GM21423 (cell line): ENCODE results near the gene COL13A1.

Experiments used
- ATAC-seq: cut with Tn5 transposase; IDR thresholded peaks from one replicate; pipeline ENCODE4 v1.9.1; 2021; ENCODE audit warnings: mild to moderate bottlenecking, moderate library complexity; ENCODE audit not compliant: unreplicated experiment

The COL13A1 gene

DNA sequence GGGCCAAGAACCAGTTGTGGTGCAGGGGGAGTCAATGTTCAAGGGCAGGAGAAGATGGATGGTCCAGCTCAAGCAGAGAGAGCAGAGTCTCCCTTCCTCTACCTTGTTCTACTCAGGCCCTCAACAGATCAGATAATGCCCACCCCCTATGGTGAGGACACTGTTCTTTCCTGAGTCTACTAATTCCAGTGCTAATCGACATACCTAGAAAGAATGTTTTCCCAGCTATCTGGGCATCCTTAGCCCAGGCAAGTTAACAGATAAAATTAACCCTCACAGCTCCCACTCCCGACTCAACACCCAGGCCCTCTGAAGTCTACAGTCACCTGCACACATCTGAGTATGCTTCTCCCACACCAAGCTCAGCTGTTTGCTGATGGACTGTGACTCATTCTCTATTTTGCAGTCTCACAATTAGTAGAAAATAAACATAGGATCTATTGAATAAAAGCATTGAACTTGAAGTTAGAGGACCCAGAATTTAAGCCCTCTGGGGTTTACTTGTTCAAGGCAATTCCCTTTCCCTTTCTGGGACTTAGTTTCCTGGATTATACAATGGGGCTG lies 17.1 kb downstream of the COL13A1 start:
- no peak for ATAC-seq

GRCh38 chr10:69819716-69820506 lies 18.2 kb downstream of the COL13A1 start:
- no peak for ATAC-seq

DNA sequence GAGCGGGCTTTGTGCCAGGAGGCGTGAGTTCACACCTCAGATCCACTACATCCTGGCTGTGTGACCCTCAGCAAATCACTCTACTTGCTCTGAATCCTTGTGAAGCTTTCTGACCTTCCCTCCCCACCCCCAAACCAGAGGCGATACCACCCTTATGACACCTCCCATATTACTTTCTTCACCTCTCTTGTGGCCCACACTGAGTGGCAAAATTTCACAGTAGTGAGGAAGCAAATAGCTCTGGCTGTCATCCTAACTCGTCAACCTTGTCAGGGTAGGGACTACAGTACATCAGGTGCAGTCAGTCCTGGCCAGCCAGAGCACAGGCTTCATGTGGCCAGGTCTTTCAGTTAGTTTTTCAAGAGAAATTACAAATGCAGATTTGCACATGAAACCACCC lies 19.1 kb downstream of the COL13A1 start:
- no peak for ATAC-seq

DNA sequence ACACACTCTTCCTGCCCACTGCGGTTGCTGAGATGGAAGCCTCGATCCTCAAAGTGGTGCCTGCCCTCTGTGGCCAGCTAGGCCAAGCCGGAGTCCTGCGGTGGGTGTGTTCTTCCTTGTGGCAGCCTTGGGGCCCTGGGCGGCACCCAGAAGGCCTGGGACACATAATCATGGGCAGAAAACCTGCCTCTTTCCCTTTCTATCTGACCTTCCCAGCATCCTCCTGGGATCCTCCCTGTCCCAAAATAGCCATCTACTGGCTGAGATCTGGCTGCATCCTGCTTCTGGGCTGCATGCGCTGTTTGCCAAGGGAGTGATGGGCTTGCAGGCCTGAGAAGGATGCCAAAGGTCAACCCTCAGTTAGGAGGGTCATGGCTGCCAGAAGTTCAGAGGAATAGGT lies 23.9 kb downstream of the COL13A1 start:
- ATAC-seq: no peak

DNA sequence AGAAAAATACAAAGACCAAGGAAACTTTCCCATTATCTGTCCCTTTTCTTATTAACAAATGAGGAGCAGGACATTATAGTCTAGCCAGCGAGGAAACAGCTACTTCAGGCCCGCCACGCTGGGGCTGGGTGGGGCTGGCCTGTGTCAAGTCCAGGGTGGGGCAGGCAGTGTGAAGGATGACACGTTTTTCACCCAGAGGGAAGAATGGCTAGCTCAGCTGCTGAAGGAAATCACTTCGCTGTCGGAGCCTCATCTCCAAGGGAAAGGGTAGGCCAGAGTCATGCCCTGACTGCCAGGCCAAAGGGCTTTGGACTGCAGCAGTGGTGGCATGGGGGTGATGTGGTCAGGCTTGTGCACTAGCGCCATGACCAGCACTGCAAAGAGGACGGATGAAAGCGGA lies 24.4 kb downstream of the COL13A1 start:
- ATAC-seq: no peak

- ATAC-seq: no peak
Observed at GRCh38 chr10:69826789-69827554, 25.3 kb downstream of the COL13A1 start.

GRCh38 chr10:69828144-69828870 lies 26.6 kb downstream of the COL13A1 start:
- ATAC-seq: no peak

DNA sequence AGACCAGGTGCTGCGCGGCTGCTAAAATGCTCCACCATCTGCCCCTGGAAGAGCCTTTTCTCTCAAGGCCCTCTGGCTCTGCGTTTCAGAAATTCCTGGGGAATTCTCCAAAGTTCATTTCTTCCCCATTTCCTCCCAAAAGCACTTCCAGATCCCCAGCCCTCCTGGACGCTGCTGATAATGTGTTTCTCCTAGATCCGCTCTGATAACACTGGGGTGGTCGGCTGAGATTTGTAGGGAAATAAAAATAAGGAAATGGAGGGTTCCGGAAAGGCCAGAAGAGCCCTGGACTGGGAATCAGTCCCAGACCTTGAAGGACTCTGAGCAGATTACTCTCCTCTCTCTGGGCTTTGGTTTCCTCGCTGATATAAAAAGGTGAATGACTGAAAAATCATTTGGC lies 28.1 kb downstream of the COL13A1 start:
- ATAC-seq: no peak

DNA sequence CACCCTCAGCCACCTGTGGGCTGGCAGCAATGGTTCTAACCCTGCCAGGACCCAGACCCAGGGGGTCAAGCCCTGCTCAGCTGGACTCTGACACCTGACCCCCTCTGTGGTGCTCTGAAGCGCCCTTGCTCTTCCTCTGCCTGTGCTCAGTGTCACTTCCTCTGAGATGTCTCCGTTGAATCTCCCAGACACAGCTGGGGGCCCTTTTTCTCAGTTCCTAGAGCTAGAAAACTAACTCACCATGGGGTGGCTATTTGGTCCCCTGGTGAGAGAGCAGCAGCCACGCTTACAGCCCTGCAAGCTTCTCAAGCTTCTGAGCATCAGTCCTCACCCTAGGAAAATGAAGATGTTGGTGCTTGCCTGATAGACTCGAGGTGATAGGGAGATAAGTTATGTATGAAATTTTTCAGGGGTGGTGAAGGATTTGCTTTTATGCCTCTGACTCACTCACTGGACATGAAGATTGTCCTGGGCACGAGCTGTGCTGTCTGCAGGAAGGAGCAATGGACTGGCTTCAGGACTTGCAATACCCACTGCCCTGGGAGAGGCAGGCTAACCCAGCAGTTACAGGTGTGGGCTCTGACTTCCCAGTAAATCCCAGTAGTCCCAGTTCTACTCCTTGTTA lies 29.6 kb downstream of the COL13A1 start:
- ATAC-seq: no peak

DNA sequence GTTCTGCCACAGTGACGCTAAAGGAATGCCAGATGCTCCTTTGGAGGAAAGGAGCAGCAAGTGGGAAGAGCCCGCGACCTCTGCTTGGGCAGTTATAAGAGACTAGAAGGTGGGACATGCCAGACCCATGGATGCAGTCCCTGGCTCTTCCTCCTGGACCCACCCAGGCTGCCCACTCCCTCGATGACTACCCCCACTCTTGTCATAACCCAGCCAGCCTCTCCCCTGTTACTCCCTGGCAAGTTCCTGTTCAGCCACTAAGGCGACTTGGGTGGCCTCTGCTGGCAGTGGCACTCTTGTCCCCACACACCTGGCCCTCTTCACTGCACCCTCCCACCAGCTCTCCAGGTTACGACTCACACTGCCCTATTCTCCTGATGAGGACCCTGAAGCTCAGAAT lies 33.5 kb downstream of the COL13A1 start:
- ATAC-seq: no peak

GRCh38 chr10:69835875-69836730 lies 34.4 kb downstream of the COL13A1 start:
- ATAC-seq: no peak

DNA sequence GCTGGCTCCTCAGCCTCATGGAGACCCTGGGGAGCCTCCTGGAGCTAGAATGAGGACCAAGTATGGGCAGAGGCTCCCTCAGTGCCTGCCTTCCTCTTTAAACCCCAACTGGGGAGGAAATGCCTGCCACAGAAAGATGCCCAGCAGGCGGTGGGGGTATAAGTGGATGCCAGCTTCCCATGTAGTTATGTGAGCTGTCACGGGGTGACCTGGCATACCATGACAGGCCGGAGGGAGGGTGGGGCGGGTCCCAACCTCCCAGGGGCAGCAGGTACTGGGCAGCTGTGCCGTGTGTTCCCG lies 35.0 kb downstream of the COL13A1 start:
- no peak for ATAC-seq

- no peak for ATAC-seq
Observed at GRCh38 chr10:69837261-69837660, 35.6 kb downstream of the COL13A1 start.

GRCh38 chr10:69838418-69838817 lies 36.7 kb downstream of the COL13A1 start:
- ATAC-seq: no peak

DNA sequence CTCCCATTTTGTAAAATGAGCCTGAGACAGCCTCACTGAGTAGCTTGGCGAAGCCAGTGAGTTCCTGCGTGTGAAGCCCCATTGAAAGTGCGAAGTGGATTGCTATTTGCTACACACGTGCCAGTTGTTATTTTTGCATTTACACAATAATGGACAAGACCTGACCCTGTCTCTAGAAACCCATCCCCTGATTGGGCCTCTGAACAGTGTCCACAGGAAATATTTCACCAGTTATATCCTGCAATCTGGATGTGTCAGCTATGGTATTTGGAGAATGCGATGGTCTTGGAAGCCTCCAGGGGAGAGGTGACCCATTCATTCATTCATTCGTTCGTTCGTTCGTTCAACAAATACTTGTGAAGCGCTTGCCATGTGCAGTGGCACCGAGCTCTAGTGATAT lies 37.1 kb downstream of the COL13A1 start:
- no peak for ATAC-seq

DNA sequence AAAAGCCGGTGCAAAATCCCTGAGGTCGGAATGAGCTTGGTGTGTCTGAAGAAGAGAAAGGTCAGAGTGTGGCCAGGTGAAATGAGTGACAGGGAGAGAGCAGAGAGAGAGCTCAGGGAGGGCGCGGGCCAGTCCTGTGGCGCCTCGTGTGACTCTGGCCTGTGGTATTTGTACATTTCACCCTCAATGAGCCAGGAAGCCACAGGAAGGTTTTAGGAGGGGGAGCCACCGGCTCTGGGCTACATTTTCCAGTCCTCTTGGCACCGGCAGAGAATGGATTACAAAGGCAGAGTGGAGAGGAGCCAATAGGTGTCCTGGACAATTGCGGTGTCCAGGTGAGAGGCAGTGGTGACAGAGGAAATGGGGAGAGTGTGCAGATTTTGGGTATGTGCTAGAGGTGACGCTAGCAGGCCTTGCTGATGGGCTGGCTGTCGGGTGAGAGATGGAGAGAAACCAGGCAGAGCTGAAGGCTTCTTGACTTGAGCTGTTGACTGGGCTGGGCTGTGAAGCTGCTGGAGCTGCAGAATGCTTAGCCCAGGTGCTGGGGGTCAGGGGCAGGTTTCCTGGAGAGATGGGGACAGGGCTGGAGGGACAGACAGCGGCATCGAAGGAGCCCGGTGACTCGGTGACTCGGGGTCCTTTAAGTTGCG lies 38.1 kb downstream of the COL13A1 start:
- ATAC-seq: no peak

GRCh38 chr10:69840773-69841172 lies 39.1 kb downstream of the COL13A1 start:
- ATAC-seq: no peak

DNA sequence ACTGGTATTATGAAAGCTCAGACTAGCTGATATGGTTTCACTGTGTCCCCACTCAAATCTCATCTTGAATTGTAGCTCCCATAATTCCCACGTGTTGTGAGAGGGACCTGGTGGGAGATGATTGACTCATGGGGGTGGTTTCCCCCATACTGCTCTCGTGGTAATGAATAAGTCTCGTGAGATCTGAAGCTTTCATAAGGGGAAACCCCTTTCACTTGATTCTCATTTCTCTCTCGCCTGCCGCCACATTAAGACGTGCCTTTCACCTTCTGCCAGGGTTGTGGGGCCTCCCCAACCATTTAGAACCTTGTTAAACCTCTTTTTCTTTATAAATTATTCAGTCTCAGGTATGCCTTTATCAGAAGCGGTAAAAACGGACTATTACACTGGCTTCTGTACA lies 40.3 kb downstream of the COL13A1 start:
- ATAC-seq: no peak

DNA sequence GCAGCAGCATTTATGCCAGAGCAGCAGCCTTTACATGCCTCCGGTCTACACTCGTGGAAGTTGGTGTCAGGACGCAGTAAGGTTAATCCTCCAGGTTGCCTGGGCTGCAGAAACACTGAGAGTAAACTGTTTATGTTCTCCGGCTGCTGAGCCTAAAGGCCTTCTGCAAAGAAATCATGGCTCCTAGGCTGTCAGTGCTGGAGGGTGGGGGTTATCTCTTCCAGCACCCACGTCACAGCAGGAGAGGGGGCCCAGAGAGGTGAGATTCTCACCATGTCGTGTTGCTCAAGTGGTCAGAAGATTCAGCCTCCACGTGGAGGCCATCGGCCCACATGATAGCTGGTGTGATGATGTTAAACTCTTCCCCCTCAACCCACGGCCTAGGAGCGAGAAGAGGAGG lies 41.2 kb downstream of the COL13A1 start:
- ATAC-seq: no peak

DNA sequence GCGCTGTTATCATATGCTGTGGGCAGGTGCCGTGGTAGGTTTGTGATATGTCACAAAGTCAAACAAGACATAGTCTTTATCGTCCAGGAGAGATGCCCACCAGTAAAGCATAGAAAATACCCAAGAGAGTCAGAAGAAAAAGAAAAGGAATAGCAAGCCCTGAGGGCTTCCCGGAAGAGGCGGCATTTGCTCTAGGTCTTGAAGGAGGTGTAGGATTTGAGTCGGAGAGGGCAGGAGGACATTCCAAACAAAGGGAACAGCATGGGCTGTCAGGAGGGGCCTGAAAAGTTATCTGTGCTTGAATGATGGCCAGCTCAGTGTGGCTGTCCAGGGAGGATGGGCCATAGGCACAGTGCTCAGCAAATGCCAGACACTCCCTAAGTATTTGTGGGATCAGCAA lies 42.2 kb downstream of the COL13A1 start:
- ATAC-seq: no peak
